Suprapubic skin (tissue), 4 donors: ENCODE measurements around the gene FSCN2. TPM values are rescaled to one million over a fixed set of nuclear protein-coding genes. Genes with fewer than 3 reads are reported as not detected.

ENCODE experiments used
- DNase-seq, 2 donors: peaks; one replicate each; pipeline ENCODE4 v3.0.0-alpha.2; 2019; ENCODE audit warnings: low spot score in 2 of 2
- H3K27ac ChIP-seq: fragments of 200-600 bp; sonication (generic); one replicate; pipeline ENCODE4 v1.5.1; 2019
- H3K27me3 ChIP-seq: fragments of 200-600 bp; sonication (generic); one replicate; pipeline ENCODE4 v1.5.1; 2019
- H3K36me3 ChIP-seq: fragments of 200-600 bp; sonication (generic); one replicate; pipeline ENCODE4 v1.5.1; 2019
- H3K4me1 ChIP-seq: fragments of 200-600 bp; sonication (generic); one replicate; pipeline ENCODE4 v1.5.1; 2019
- H3K4me3 ChIP-seq: fragments of 200-600 bp; sonication (generic); one replicate; pipeline ENCODE4 v1.5.1; 2019; ENCODE audit warnings: mild to moderate bottlenecking
- H3K9me3 ChIP-seq: fragments of 200-600 bp; sonication (generic); one replicate; pipeline ENCODE4 v1.5.1; 2019
- EP300 ChIP-seq: sonication (generic); formaldehyde crosslinking; IDR thresholded peaks from one replicate; pipeline ENCODE4 v1.6.1; 2017; ENCODE audit warnings: antibody characterized with exemption
- POLR2A ChIP-seq, 2 donors: fragments of 450-650 bp; IDR thresholded peaks; one replicate each; pipeline ENCODE4 v1.6.1; 2017; ENCODE audit warnings: antibody characterized with exemption in 2 of 2, mild to moderate bottlenecking in 2 of 2, moderate library complexity in 2 of 2
- POLR2AphosphoS5 ChIP-seq, 3 donors: sonication (generic); formaldehyde crosslinking; IDR thresholded peaks; one replicate each; pipeline ENCODE4 v1.6.1; 2017; ENCODE audit warnings: antibody characterized with exemption in 3 of 3
- WGBS: methylation state at CpG from one replicate; pipeline ENCODE4 v1.1.5; 2018; 5-methylcytosine and 5-hydroxymethylcytosine counted together
- total RNA-seq, 4 donors: library from RNA; depleted of rRNA; stranded (reverse); fragments of >200 nt; gene quantifications; one replicate each; pipeline ENCODE4 v1.1.0, GENCODE V29; 2016
- TF ChIP-seq, protein P1 (sequence below), 2 donors: fragments of 200-600 bp in 1 of 2; fragments of 450-650 bp in 1 of 2; sonication (generic) in 1 of 2; IDR thresholded peaks; one replicate each; pipeline ENCODE4 v1.5.1; 2016 to 2019; ENCODE audit warnings: antibody characterized with exemption in 2 of 2, mild to moderate bottlenecking in 1 of 2, moderate library complexity in 1 of 2

FSCN2 gene
- total RNA-seq, 4 donors from 2014 or later = 0.52 to 4.7 (median 3.3) TPM

DNA sequence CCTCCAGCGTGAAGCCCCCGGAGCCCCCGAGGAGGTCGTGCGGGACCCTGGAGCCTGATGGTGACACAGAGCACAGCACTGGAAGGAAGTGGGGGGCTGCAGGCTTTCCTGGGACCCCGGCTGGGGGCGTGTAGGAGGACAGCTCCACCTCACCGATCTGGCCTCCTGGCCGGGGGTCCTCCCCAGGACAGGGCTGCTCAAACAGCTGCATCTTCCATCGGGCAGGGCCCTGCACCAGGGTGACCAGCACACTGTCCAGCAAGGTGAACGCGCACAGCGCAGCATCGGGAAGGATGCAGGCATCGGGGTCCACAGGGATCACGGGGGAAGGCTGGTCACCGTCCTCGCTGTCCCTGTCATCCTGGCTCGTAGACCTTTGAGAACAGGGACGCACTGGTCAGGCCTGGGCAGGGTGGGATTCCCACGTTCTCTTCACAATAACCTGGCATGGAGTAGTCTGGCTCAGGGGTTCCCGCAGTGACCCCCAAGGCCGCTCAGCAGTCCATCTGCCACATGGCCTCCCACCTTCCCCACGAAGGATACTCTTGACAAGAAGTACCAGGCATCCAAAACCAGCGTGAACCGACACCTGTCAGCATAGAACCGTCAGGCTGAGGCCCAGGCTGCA, 22.8 kb downstream of the FSCN2 start:
- WGBS = 50% methylated on average over 8 of the region's 27 CpGs
- TF ChIP-seq POLR2AphosphoS5 (IDR thresholded peaks at IDR 0.05) (no peak), EP300 (no peak), POLR2A (IDR thresholded peaks at IDR 0.05) (no peak)
- TF ChIP-seq, protein P1, sequence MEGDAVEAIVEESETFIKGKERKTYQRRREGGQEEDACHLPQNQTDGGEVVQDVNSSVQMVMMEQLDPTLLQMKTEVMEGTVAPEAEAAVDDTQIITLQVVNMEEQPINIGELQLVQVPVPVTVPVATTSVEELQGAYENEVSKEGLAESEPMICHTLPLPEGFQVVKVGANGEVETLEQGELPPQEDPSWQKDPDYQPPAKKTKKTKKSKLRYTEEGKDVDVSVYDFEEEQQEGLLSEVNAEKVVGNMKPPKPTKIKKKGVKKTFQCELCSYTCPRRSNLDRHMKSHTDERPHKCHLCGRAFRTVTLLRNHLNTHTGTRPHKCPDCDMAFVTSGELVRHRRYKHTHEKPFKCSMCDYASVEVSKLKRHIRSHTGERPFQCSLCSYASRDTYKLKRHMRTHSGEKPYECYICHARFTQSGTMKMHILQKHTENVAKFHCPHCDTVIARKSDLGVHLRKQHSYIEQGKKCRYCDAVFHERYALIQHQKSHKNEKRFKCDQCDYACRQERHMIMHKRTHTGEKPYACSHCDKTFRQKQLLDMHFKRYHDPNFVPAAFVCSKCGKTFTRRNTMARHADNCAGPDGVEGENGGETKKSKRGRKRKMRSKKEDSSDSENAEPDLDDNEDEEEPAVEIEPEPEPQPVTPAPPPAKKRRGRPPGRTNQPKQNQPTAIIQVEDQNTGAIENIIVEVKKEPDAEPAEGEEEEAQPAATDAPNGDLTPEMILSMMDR (IDR thresholded peaks at IDR 0.05) = no peak
- peaks cover 39% of the 10 kb centered on the region for H3K36me3 ChIP-seq

DNA sequence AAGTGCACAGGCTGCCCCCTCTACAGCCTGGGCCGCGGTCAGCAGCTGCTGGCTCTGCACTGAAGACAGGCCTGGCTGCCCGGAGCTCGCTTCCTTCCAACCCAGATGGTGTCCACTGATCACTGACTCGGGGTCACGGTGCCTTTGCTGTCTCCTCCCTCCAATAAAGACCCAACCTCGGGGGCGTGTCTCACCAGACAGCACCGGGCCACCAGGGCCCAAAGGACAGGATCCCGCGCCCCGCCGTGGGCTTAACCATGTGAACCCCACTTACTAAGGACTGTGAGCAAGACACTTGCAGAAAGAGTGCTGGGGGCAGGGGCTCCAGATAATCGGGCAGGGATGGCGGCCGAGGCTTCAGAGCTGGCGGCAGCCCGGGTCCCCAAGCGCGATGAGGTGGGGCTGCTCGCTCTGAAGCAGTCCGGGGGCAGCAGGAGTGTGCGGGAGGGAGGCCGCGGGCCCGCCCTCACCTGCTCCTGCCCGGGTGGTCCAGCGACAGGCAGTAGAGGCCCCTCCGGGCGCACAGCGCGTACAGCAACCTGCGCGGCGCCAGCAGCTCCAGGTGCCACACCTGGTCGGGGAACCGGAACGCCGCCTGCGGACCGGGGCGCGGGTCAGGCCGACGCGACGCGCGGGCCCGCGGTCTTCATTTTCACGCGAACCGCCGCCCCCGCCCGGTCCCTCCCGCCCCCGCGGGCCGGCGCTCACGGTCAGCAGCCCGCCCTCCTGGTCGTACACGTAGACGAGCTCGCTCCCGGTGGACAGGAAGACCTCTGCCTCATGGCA, 23.5 kb downstream of the FSCN2 start:
- no peaks in the 10 kb centered on the region for H3K27me3 ChIP-seq
- H3K36me3 ChIP-seq = peaks cover 36% of the 10 kb centered on the region
- H3K9me3 ChIP-seq = no peaks in the 10 kb centered on the region
- peak overlapping the region; percentile 74 for H3K27ac ChIP-seq
- TF ChIP-seq POLR2A (IDR thresholded peaks at IDR 0.05) (no peak), EP300 (no peak), POLR2AphosphoS5 (IDR thresholded peaks at IDR 0.05) (no peak)
- TF ChIP-seq, protein P1 (IDR thresholded peaks at IDR 0.05) = no peak
- 0% methylated on average over 4 of the region's 69 CpGs for WGBS
- peaks cover 28% of the 10 kb centered on the region for H3K4me1 ChIP-seq
- peak overlapping the region; percentile 99 for H3K4me3 ChIP-seq
- no peak for DNase-seq

More for the DNA sequence above, 22.8 kb downstream of the FSCN2 start:
- Histone ChIP-seq H3K27me3 (no peaks in the 10 kb centered on the region), H3K4me3 (peak overlapping the region; percentile 99), H3K4me1 (peaks cover 28% of the 10 kb centered on the region), H3K27ac (no peak overlapping the region), H3K9me3 (no peaks in the 10 kb centered on the region)
- DNase-seq = no peak

DNA sequence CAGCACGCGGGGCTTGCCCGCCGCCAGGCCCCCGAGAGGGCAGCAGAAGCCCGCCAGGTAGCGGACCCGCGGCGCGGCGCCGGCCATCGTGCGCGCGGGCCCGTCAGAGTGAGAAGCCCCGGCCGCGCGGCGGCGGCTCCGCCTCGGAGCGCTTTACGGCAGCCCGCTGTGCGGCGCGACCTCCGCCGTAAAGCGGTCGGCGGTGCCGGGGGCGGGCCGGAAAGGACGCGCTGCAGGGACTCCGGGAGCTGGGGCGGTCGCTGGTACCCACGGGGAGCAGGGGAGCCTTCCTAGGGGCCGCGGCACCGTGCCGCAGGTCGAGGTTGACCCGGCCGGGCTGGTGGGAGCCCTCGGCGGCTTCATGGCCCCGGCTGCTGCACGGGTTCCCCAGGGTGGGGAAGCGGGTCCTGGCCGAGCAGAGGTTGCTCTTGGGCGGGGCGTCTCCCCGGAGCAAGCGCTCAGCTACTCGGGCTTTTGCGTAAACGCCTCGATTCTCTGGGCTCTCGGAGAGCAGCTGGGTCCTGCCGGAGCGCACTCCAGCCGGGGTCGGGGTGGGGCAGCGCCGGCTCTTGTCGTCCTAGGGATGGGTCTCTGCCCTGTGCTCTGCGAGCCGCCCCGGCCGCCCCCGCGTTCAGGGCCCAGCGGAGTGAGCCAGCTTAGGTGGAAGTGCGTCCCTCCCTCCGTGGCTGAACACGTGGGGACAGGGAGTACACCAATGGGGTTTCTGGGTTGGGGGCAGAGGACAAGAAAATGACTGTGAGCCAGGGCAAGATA, 24.3 kb downstream of the FSCN2 start, which contains the start of gene FAAP100:
FAAP100 (minus strand) TSS at position 110 of the 774 bp plus-strand sequence; CDS start at position 87, 23 bp downstream.
- Histone ChIP-seq H3K36me3 (peaks cover 36% of the 10 kb centered on the region), H3K27me3 (no peaks in the 10 kb centered on the region), H3K9me3 (no peaks in the 10 kb centered on the region), H3K27ac (peak within 1 kb of the TSS; percentile 74), H3K4me3 (peak within 1 kb of the TSS; percentile 99), H3K4me1 (peaks cover 28% of the 10 kb centered on the region)
- peak in 1 of 2 donors; percentile 84 for DNase-seq
- no CpG with 5 or more reads among the region's 85 CpGs for WGBS
- TF ChIP-seq EP300 = no peak
- TF ChIP-seq, protein P1 (IDR thresholded peaks at IDR 0.05) = no peak
- TF ChIP-seq POLR2AphosphoS5 (IDR thresholded peaks at IDR 0.05) = peak in 1 of 3 donors; percentile 14
- TF ChIP-seq POLR2A (IDR thresholded peaks at IDR 0.05) = peak in 1 of 2 donors; percentile 40

DNA sequence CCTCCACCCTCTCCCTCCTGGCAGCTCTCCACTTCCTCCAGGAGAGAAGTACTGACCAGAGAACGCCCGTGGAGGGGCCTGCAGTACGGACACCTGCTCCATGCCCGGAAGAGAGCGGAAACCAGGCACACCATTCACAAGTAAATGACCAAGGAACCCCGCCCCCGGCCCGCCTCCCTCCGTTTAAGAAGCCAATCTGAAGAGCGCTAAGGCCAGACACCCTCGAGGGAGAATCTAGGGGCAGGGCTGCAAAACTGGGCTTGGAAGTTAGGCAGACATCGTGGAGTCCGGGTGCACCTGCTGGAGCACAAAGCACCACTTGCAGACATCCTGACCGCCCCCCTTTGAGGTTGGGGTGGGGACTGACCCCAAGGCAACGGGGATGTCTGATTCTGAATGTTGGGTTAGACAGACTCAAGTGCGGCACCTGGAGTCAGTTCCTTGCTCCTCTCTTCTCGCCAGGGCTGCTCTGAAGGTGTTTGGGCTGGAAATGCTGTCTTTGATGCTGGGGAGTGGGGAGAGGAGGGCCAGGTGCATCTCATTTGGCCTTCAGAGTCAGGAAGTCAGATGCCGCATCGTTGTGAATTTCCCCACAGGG, 24.9 kb downstream of the FSCN2 start:
- peaks cover 36% of the 10 kb centered on the region for H3K36me3 ChIP-seq
- H3K27me3 ChIP-seq = no peaks in the 10 kb centered on the region
- H3K27ac ChIP-seq = peak overlapping the region; percentile 74
- peak; percentile 82 to 90 for DNase-seq
- TF ChIP-seq, protein P1 (IDR thresholded peaks at IDR 0.05) = no peak
- TF ChIP-seq POLR2AphosphoS5 (IDR thresholded peaks at IDR 0.05) (no peak), POLR2A (IDR thresholded peaks at IDR 0.05) (no peak), EP300 (no peak)
- peak overlapping the region; percentile 99 for H3K4me3 ChIP-seq
- peaks cover 28% of the 10 kb centered on the region for H3K4me1 ChIP-seq
- H3K9me3 ChIP-seq = no peaks in the 10 kb centered on the region
- 0% methylated on average over 2 of the region's 19 CpGs for whole genome bisulfite sequencing
